ENCODE measurements around the gene TSPYL2.

The TSPYL2 gene

DNA sequence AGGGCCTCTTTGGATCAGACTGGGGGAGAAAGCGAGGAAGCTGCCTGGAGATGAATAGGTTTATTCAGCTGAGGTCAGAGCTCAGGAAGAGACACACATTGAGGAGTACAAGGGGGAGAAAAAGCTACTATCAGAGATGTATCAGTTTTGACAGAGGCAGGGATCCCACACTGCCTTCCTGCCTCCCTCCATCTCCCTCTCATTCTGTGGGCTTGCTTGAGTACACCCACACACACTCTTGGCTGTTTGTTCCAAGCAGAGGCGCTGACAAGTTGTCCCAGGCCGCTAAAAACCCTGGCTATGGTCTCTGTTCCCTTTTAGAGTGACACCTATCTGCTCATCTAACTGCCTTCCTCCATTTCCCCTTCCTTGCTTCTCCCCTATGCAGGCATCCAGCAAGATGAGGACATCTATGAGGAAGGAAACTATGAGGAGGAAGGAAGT lies 5.2 kb downstream of the TSPYL2 start:
- DNase-seq (ENCODE audit: low spot score), result no peak
- TF ChIP-seq, protein P1, sequence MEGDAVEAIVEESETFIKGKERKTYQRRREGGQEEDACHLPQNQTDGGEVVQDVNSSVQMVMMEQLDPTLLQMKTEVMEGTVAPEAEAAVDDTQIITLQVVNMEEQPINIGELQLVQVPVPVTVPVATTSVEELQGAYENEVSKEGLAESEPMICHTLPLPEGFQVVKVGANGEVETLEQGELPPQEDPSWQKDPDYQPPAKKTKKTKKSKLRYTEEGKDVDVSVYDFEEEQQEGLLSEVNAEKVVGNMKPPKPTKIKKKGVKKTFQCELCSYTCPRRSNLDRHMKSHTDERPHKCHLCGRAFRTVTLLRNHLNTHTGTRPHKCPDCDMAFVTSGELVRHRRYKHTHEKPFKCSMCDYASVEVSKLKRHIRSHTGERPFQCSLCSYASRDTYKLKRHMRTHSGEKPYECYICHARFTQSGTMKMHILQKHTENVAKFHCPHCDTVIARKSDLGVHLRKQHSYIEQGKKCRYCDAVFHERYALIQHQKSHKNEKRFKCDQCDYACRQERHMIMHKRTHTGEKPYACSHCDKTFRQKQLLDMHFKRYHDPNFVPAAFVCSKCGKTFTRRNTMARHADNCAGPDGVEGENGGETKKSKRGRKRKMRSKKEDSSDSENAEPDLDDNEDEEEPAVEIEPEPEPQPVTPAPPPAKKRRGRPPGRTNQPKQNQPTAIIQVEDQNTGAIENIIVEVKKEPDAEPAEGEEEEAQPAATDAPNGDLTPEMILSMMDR (IDR thresholded peaks at IDR 0.05; ENCODE audit: extremely low read depth, missing control alignments), result no peak

DNA sequence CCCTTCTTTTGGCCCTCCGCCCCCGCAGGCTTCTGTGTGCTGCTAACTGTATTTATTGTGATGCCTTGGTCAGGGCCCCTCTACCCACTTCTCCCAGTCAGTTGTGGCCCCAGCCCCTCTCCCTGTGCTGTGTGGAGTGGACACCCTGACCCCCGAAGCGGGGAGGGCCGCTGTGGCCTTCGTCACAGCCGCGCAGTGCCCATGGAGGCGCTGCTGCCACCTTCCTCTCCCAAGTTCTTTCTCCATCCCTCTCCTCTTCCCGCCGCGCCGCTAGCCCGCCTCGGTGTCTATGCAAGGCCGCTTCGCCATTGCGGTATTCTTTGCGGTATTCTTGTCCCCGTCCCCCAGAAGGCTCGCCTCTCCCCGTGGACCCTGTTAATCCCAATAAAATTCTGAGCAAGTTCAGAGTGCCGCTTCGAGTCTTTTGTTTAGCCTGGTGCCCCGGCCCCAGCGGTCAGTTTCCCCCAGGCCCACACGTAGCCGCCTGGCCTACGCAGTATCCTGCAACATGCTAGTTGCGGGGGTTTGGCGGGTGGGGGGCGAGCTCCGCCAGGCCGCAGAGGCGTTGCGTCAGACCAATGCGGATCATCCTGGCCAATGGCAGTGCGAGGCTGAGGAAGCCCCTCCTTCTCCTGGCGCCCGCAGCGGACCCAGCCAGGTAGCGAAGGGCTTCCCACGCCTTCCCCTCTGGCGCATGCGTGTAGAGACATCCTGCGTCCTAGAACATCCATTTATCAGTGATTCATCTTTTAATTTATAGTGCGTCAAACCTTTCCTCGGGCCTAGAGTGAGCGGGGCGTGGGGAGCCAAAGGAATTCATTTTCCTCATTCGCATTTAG lies 6.2 kb downstream of the TSPYL2 start:
- peak; percentile 69 for DNase-seq (ENCODE audit: low spot score)
- TF ChIP-seq, protein P1 (IDR thresholded peaks at IDR 0.05; ENCODE audit: extremely low read depth, missing control alignments), result no peak

DNA sequence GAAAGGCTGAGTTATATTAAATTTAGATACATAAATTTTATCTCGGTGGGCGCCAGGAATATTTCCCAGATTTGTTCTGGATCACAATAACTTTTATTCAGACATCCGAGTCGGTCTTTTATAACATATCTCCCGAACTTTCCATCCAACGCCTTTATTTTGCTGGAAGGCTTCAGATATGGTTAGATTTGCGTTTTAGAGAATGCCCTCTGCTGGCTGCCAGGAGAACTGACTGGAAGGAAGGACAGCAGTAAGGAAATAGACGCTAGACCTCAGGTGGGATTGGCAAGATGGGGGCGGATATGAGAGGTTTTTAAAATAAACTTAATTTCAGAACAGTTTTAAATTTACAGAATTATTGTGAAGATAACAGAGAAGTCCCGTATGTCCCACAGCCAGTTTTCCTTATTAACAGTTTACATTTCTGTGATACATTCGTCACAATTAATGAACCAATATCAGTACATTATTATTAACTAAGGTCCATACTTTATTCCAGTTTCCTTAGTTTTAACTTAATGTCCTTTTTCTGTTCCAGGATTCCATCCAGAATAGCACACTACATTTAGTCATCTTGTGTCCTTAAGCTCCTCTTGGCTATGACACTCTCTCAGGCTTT lies 7.2 kb downstream of the TSPYL2 start:
- peak; percentile 34 for DNase-seq (ENCODE audit: low spot score)
- TF ChIP-seq, protein P1 (IDR thresholded peaks at IDR 0.05; ENCODE audit: extremely low read depth, missing control alignments), result peak; percentile 50

DNA sequence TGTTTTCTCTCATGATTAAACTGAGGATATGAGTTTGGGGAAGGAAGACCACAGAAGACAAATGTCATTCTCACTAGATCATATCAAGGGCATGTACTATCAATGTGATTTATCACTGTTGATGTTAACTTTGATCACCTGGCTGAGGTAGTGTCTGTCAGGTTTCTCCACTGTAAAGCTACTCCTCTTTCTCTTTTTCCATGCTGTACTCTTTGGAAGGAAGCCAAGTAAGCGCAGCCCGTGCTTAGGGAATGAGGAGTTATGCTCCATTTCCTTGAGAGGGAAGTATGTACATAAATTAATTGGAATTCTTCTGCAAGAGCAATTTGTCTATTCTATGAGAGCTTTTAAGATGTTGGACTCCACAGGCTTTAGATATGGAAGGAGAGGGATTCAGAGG lies 7.8 kb downstream of the TSPYL2 start:
- TF ChIP-seq, protein P1 (IDR thresholded peaks at IDR 0.05; ENCODE audit: extremely low read depth, missing control alignments), result no peak
- DNase-seq (ENCODE audit: low spot score), result no peak

DNA sequence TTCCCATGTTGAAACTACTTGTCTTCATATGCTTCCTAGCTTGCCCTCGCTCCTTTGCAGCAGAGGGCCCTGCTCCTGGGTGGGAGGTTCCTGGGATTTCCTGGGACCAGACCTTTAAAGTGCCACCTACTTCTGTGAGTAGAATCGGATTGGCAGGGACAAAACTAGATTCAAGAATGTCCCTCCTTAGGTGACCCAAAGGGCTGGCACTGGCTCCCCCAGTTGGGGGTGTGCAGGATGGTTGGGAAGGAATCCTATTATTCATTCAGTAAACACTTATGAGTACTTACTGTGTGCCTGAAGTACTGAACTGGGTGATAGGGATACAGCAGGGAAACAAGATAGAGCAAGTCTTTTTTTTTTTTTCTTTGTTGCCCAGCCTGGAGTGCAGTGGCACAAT lies 9.2 kb downstream of the TSPYL2 start:
- no peak for DNase-seq (ENCODE audit: low spot score)
- TF ChIP-seq, protein P1 (IDR thresholded peaks at IDR 0.05; ENCODE audit: extremely low read depth, missing control alignments), result no peak

DNA sequence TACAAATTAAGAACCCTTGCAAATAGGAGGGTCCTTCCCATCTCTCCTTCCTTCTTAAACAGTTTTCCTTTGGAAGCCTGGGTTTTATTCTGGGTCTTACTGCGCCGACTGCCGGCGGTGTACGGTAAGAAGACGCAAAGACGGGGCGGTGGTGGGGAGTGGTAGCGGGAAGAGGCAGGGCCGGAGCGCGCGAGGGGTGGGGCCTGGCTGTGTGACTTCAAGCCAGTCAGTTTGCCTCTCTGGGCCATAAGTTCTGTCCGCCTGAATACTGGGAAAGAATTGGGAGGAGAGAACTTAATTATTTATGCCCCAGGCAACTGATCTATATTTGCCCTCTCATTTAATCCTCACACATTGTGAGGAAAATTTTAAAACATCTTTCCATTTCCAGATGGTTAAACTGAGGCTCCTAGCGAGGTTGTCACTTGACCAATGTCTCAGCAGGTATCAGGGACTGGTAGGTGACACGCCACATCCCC lies 11.0 kb downstream of the TSPYL2 start:
- TF ChIP-seq, protein P1 (IDR thresholded peaks at IDR 0.05; ENCODE audit: extremely low read depth, missing control alignments), result no peak
- peak; percentile 71 for DNase-seq (ENCODE audit: low spot score)
